Activated T-helper 17 cell treated with anti-CD3 and anti-CD28 coated beads, Interleukin-2, amount 50 U/mL, for 72 hours (primary cell): ENCODE measurements around the gene ELP5. TPM values are rescaled to one million over a fixed set of nuclear protein-coding genes. Genes with fewer than 3 reads are reported as not detected.

ENCODE experiments used
- ATAC-seq: fragments of 150-1000 bp; cut with Tn5 transposase; replicated peaks from 2 replicates; pipeline ENCODE4 v1.10.0; 2021; ENCODE audit warnings: mild to moderate bottlenecking, moderate library complexity
- H3K27ac Mint-ChIP-seq: one replicate; pipeline ENCODE4 v1.8.0; 2022; ENCODE audit warnings: mixed read lengths
- H3K27me3 Mint-ChIP-seq: one replicate; pipeline ENCODE4 v1.8.0; 2022; ENCODE audit warnings: mixed read lengths
- H3K36me3 Mint-ChIP-seq: one replicate; pipeline ENCODE4 v1.8.0; 2022; ENCODE audit warnings: low read depth, mild to moderate bottlenecking, mixed read lengths
- H3K4me1 Mint-ChIP-seq: one replicate; pipeline ENCODE4 v1.8.0; 2022; ENCODE audit warnings: mixed read lengths
- H3K4me3 Mint-ChIP-seq: one replicate; pipeline ENCODE4 v1.8.0; 2022; ENCODE audit warnings: mild to moderate bottlenecking, mixed read lengths
- H3K9me3 Mint-ChIP-seq: one replicate; pipeline ENCODE4 v1.8.0; 2022; ENCODE audit warnings: mixed read lengths
- total RNA-seq, 2 donors: library from RNA; stranded (reverse); gene quantifications; one replicate each; pipeline ENCODE4 v1.2.3, GENCODE V29; 2022

The ELP5 gene
- total RNA-seq, 2 donors from 2014 or later, result 43.7 to 72.0 TPM

GRCh38 chr17:7262935-7263800 is 11.2 kb downstream of the ELP5 start:
- peak overlapping the region; percentile 77 for H3K4me3 Mint-ChIP-seq
- H3K27ac Mint-ChIP-seq, result no peak overlapping the region
- H3K27me3 Mint-ChIP-seq, result peaks cover 17% of the 10 kb centered on the region
- no peaks in the 10 kb centered on the region for H3K9me3 Mint-ChIP-seq
- H3K36me3 Mint-ChIP-seq, result peaks cover 21% of the 10 kb centered on the region
- ATAC-seq, result no peak
- H3K4me1 Mint-ChIP-seq, result peaks cover 10% of the 10 kb centered on the region

- peaks cover 17% of the 10 kb centered on the region for H3K27me3 Mint-ChIP-seq
- H3K36me3 Mint-ChIP-seq, result peaks cover 15% of the 10 kb centered on the region
- peak overlapping the region; percentile 77 for H3K4me3 Mint-ChIP-seq
- H3K27ac Mint-ChIP-seq, result no peak overlapping the region
- H3K9me3 Mint-ChIP-seq, result no peaks in the 10 kb centered on the region
- H3K4me1 Mint-ChIP-seq, result peaks cover 10% of the 10 kb centered on the region
- ATAC-seq, result no peak
These were observed 11.7 kb downstream of the ELP5 start for GRCh38 chr17:7263801-7264078.

GRCh38 chr17:7266784-7267183 is 14.8 kb downstream of the ELP5 start:
- Mint-ChIP-seq H3K4me3 (no peak overlapping the region), H3K36me3 (no peaks in the 10 kb centered on the region), H3K27ac (no peak overlapping the region), H3K27me3 (peaks cover 17% of the 10 kb centered on the region), H3K4me1 (peaks cover 10% of the 10 kb centered on the region), H3K9me3 (no peaks in the 10 kb centered on the region)
- ATAC-seq, result no peak

- Mint-ChIP-seq H3K4me1 (peaks cover 6% of the 10 kb centered on the region), H3K9me3 (no peaks in the 10 kb centered on the region), H3K27ac (no peak overlapping the region), H3K4me3 (no peak overlapping the region), H3K27me3 (peaks cover 16% of the 10 kb centered on the region), H3K36me3 (no peaks in the 10 kb centered on the region)
- ATAC-seq, result no peak
These were observed 27.4 kb downstream of the ELP5 start for GRCh38 chr17:7279448-7279847.

GRCh38 chr17:7280519-7281073 is 28.6 kb downstream of the ELP5 start:
- peaks cover 16% of the 10 kb centered on the region for H3K27me3 Mint-ChIP-seq
- peak overlapping the region; percentile 75 for H3K4me3 Mint-ChIP-seq
- ATAC-seq, result peak; percentile 79
- H3K9me3 Mint-ChIP-seq, result no peaks in the 10 kb centered on the region
- H3K36me3 Mint-ChIP-seq, result no peaks in the 10 kb centered on the region
- peaks cover 6% of the 10 kb centered on the region for H3K4me1 Mint-ChIP-seq
- H3K27ac Mint-ChIP-seq, result no peak overlapping the region

DNA sequence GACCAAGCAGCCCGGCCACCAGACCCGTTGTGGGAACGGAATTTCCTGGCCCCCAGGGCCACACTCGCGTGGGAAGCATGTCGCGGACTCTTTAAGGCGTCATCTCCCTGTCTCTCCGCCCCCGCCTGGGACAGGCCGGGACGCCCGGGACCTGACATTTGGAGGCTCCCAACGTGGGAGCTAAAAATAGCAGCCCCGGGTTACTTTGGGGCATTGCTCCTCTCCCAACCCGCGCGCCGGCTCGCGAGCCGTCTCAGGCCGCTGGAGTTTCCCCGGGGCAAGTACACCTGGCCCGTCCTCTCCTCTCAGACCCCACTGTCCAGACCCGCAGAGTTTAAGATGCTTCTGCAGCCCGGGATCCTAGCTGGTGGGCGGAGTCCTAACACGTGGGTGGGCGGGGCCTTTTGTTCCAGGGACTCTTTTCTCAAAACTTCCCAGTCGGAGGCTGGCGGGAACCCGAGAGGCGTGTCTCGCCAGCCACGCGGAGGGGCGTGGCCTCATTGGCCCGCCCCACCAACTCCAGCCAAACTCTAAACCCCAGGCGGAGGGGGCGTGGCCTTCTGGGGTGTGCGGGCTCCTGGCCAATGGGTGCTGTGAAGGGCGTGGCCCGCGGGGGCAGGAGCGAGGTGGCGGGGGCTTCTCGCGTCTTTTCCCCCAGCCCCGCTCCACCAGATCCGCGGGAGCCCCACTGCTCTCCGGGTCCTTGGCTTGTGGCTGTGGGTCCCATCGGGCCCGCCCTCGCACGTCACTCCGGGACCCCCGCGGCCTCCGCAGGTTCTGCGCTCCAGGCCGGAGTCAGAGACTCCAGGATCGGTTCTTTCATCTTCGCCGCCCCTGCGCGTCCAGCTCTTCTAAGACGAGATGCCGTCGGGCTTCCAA is 29.3 kb downstream of the ELP5 start, which contains the start of gene SLC2A4:
Gene SLC2A4 (plus strand): TSS at position 645 of the 879 bp plus-strand sequence. CDS start 217 bp downstream, at position 862.
- H3K36me3 Mint-ChIP-seq, result no peaks in the 10 kb centered on the region
- no peak within 1 kb of the TSS for H3K27ac Mint-ChIP-seq
- peak; percentile 91 for ATAC-seq
- H3K9me3 Mint-ChIP-seq, result no peaks in the 10 kb centered on the region
- H3K27me3 Mint-ChIP-seq, result peaks cover 20% of the 10 kb centered on the region
- H3K4me3 Mint-ChIP-seq, result peak within 1 kb of the TSS; percentile 75
- peaks cover 6% of the 10 kb centered on the region for H3K4me1 Mint-ChIP-seq

- Mint-ChIP-seq H3K4me1 (peaks cover 6% of the 10 kb centered on the region), H3K4me3 (peak overlapping the region; percentile 75), H3K9me3 (no peaks in the 10 kb centered on the region), H3K27ac (no peak overlapping the region), H3K36me3 (no peaks in the 10 kb centered on the region), H3K27me3 (peaks cover 22% of the 10 kb centered on the region)
- no peak for ATAC-seq
These were observed 30.1 kb downstream of the ELP5 start for GRCh38 chr17:7281953-7282751.

DNA sequence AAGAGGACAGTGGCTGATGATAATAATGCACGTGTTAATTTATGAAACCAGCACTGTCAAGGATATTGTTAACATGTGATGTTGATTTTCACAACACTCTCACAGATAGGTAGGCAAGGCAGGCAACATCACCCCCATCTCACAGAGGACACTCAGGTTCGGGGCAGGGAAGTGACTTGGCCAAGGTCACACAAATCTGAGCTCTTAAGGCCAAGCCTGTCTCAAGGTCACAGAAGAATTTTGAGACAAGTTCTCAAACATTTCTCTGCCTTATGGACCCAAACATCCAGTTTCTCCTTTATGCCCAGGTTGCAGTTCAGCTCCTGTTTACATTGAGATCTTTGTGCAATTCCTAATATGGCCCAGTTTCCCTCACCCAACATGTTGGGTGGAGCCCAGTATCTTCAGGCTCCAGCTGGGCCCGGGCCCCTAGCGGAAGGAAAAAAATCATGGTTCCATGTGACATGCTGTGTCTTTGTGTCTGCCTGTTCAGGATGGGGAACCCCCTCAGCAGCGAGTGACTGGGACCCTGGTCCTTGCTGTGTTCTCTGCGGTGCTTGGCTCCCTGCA is 30.8 kb downstream of the ELP5 start:
- Mint-ChIP-seq H3K36me3 (no peaks in the 10 kb centered on the region), H3K9me3 (no peaks in the 10 kb centered on the region), H3K4me3 (peak overlapping the region; percentile 32), H3K27me3 (peaks cover 22% of the 10 kb centered on the region), H3K4me1 (peaks cover 6% of the 10 kb centered on the region), H3K27ac (no peak overlapping the region)
- ATAC-seq, result no peak

GRCh38 chr17:7283471-7284216 is 31.6 kb downstream of the ELP5 start:
- Mint-ChIP-seq H3K9me3 (no peaks in the 10 kb centered on the region), H3K27me3 (peaks cover 22% of the 10 kb centered on the region), H3K36me3 (no peaks in the 10 kb centered on the region), H3K4me3 (peak overlapping the region; percentile 27), H3K27ac (no peak overlapping the region), H3K4me1 (peaks cover 6% of the 10 kb centered on the region)
- ATAC-seq, result no peak

- no peak overlapping the region for H3K4me3 Mint-ChIP-seq
- H3K27me3 Mint-ChIP-seq, result peaks cover 22% of the 10 kb centered on the region
- peaks cover 6% of the 10 kb centered on the region for H3K4me1 Mint-ChIP-seq
- ATAC-seq, result no peak
- H3K9me3 Mint-ChIP-seq, result no peaks in the 10 kb centered on the region
- H3K27ac Mint-ChIP-seq, result no peak overlapping the region
- no peaks in the 10 kb centered on the region for H3K36me3 Mint-ChIP-seq
These were observed 32.9 kb downstream of the ELP5 start for GRCh38 chr17:7284911-7285310.

GRCh38 chr17:7285679-7286078 is 33.7 kb downstream of the ELP5 start:
- no peak for ATAC-seq
- Mint-ChIP-seq H3K4me3 (no peak overlapping the region), H3K4me1 (no peaks in the 10 kb centered on the region), H3K27me3 (peaks cover 22% of the 10 kb centered on the region), H3K9me3 (no peaks in the 10 kb centered on the region), H3K36me3 (no peaks in the 10 kb centered on the region), H3K27ac (no peak overlapping the region)

DNA sequence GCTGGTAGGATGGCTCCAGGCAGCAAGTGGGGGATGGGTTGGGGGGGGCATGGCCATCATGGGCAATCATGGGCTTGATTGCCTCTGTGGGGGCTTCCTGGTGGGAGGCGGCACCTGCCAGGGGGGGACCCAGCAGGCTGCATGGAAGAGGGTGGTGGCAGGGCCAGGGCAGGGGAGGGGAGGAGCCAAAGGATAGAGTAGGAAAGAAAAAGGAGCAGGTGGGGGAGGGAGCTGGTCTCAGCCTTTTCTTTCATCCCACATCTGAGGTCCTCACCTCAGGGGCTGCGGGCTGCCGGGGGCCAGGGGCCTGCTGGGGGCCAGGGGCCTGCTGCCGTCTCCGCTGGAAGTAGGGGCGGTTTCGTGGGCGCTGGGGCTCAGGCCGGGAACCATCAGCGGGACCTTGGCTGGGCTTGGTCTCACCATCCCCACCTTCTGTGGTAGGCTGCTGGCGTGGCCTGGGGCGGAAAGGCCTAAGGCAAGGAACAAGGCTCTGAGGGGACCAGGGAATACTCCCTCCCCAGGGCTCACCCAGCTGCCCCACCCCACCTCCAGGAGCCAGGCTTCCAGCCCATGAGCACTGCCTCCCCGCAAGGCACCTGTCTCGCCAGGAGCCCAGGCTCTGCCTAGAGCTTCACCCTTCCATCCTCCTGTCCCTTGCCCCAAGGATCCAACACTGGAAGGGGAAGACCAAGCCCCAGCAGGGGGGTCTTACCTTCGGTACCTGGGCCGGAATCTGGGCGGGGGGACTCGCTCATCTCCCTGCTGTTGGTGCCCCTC is 37.4 kb downstream of the ELP5 start:
- no peaks in the 10 kb centered on the region for H3K9me3 Mint-ChIP-seq
- no peak overlapping the region for H3K27ac Mint-ChIP-seq
- ATAC-seq, result no peak
- H3K27me3 Mint-ChIP-seq, result peaks cover 12% of the 10 kb centered on the region
- no peaks in the 10 kb centered on the region for H3K4me1 Mint-ChIP-seq
- H3K4me3 Mint-ChIP-seq, result no peak overlapping the region
- no peaks in the 10 kb centered on the region for H3K36me3 Mint-ChIP-seq

DNA sequence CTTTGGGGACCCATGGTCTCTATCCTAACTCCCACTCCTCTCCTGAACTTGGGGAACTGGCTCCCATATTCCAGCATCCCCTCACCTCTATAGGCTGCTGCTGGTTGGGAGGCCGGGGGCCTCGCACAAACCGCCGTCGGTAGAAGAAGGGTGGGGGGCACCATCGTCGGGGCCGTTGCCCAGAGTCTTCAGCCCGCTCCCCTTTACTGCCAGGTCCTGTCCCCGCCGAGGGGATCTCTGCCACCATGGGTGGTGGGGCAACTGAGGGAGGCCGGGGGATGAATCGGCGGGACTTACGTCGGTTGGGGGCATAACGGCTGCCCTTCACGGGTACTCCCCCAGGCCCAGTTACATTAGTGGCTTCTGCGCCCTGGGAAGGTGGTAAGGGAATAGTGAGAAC is 38.2 kb downstream of the ELP5 start:
- H3K27ac Mint-ChIP-seq, result no peak overlapping the region
- H3K4me3 Mint-ChIP-seq, result no peak overlapping the region
- H3K27me3 Mint-ChIP-seq, result peaks cover 15% of the 10 kb centered on the region
- no peaks in the 10 kb centered on the region for H3K36me3 Mint-ChIP-seq
- no peak for ATAC-seq
- no peaks in the 10 kb centered on the region for H3K9me3 Mint-ChIP-seq
- H3K4me1 Mint-ChIP-seq, result peaks cover 3% of the 10 kb centered on the region
